ENCODE data around the gene SPTBN4.
"Not testable (repeated sequence)": the region's sequence is repeated elsewhere in the genome, so short reads cannot be mapped to it uniquely, and the experiment has no call there.

SPTBN4 gene

GRCh38 chr19:40619333-40620160 lies 152.7 kb downstream of the SPTBN4 start:
- DNase-seq (ENCODE audit: low spot score), result no peak
- Mint-ChIP-seq H3K27me3 (ENCODE audit: low read depth) (no peaks in the 10 kb centered on the region), H3K9me3 (no peaks in the 10 kb centered on the region), H3K4me1 (ENCODE audit: low read depth) (peaks cover 9% of the 10 kb centered on the region), H3K27ac (peak overlapping the region; percentile 17), H3K4me3 (no peak overlapping the region), H3K36me3 (ENCODE audit: low read depth) (peaks cover 9% of the 10 kb centered on the region)

GRCh38 chr19:40620161-40620485 lies 153.3 kb downstream of the SPTBN4 start:
- DNase-seq (ENCODE audit: low spot score), result no peak
- H3K9me3 Mint-ChIP-seq, result no peaks in the 10 kb centered on the region
- peak overlapping the region; percentile 17 for H3K27ac Mint-ChIP-seq
- H3K27me3 Mint-ChIP-seq (ENCODE audit: low read depth), result no peaks in the 10 kb centered on the region
- H3K4me3 Mint-ChIP-seq, result no peak overlapping the region
- H3K4me1 Mint-ChIP-seq (ENCODE audit: low read depth), result peaks cover 6% of the 10 kb centered on the region
- peaks cover 13% of the 10 kb centered on the region for H3K36me3 Mint-ChIP-seq (ENCODE audit: low read depth)

GRCh38 chr19:40621283-40621682 lies 154.5 kb downstream of the SPTBN4 start:
- DNase-seq (ENCODE audit: low spot score), result no peak
- no peaks in the 10 kb centered on the region for H3K27me3 Mint-ChIP-seq (ENCODE audit: low read depth)
- no peak overlapping the region for H3K4me3 Mint-ChIP-seq
- peaks cover 7% of the 10 kb centered on the region for H3K4me1 Mint-ChIP-seq (ENCODE audit: low read depth)
- peak overlapping the region; percentile 60 for H3K27ac Mint-ChIP-seq
- H3K36me3 Mint-ChIP-seq (ENCODE audit: low read depth), result peaks cover 17% of the 10 kb centered on the region
- no peaks in the 10 kb centered on the region for H3K9me3 Mint-ChIP-seq

- Mint-ChIP-seq H3K9me3 (no peaks in the 10 kb centered on the region), H3K27me3 (ENCODE audit: low read depth) (no peaks in the 10 kb centered on the region), H3K4me1 (ENCODE audit: low read depth) (peaks cover 7% of the 10 kb centered on the region), H3K4me3 (no peak overlapping the region), H3K27ac (no peak overlapping the region), H3K36me3 (ENCODE audit: low read depth) (peaks cover 20% of the 10 kb centered on the region)
- no peak for DNase-seq (ENCODE audit: low spot score)
These were observed 155.4 kb downstream of the SPTBN4 start for GRCh38 chr19:40621966-40622772.

GRCh38 chr19:40622773-40623075 lies 155.9 kb downstream of the SPTBN4 start:
- no peaks in the 10 kb centered on the region for H3K27me3 Mint-ChIP-seq (ENCODE audit: low read depth)
- no peak overlapping the region for H3K4me3 Mint-ChIP-seq
- H3K9me3 Mint-ChIP-seq, result no peaks in the 10 kb centered on the region
- no peak for DNase-seq (ENCODE audit: low spot score)
- no peak overlapping the region for H3K27ac Mint-ChIP-seq
- H3K4me1 Mint-ChIP-seq (ENCODE audit: low read depth), result peaks cover 7% of the 10 kb centered on the region
- peaks cover 20% of the 10 kb centered on the region for H3K36me3 Mint-ChIP-seq (ENCODE audit: low read depth)

- no peak for DNase-seq (ENCODE audit: low spot score)
- no peaks in the 10 kb centered on the region for H3K9me3 Mint-ChIP-seq
- no peak overlapping the region for H3K4me3 Mint-ChIP-seq
- no peak overlapping the region for H3K27ac Mint-ChIP-seq
- peaks cover 7% of the 10 kb centered on the region for H3K4me1 Mint-ChIP-seq (ENCODE audit: low read depth)
- H3K27me3 Mint-ChIP-seq (ENCODE audit: low read depth), result no peaks in the 10 kb centered on the region
- peaks cover 20% of the 10 kb centered on the region for H3K36me3 Mint-ChIP-seq (ENCODE audit: low read depth)
These were observed 156.8 kb downstream of the SPTBN4 start for GRCh38 chr19:40623403-40624251.

- not testable (repeated sequence) for H3K4me3 Mint-ChIP-seq; DNase-seq (ENCODE audit: low spot score); H3K4me1 Mint-ChIP-seq (ENCODE audit: low read depth); H3K27me3 Mint-ChIP-seq (ENCODE audit: low read depth); H3K9me3 Mint-ChIP-seq
- H3K36me3 Mint-ChIP-seq (ENCODE audit: low read depth), result peaks cover 19% of the 10 kb centered on the region
- peak overlapping the region; percentile 1 for H3K27ac Mint-ChIP-seq
These were observed 157.8 kb downstream of the SPTBN4 start for GRCh38 chr19:40624369-40625153.

GRCh38 chr19:40625406-40626120 lies 158.8 kb downstream of the SPTBN4 start:
- Mint-ChIP-seq H3K27me3 (ENCODE audit: low read depth) (no peaks in the 10 kb centered on the region), H3K4me1 (ENCODE audit: low read depth) (peaks cover 9% of the 10 kb centered on the region), H3K36me3 (ENCODE audit: low read depth) (peaks cover 17% of the 10 kb centered on the region), H3K27ac (peak overlapping the region; percentile 42), H3K4me3 (no peak overlapping the region), H3K9me3 (no peaks in the 10 kb centered on the region)
- DNase-seq (ENCODE audit: low spot score), result no peak
